ENCODE data around the gene SLC10A7. TPM values are rescaled to one million over a fixed set of nuclear protein-coding genes. Genes with fewer than 3 reads are reported as not detected.

The SLC10A7 gene
- total and polyA plus RNA-seq, 10 of the 15 experiments (the other 5 are each of a cell fraction or from before 2014, with no cell fraction given): 4.6 to 23.7 (median 15.6) TPM

DNA sequence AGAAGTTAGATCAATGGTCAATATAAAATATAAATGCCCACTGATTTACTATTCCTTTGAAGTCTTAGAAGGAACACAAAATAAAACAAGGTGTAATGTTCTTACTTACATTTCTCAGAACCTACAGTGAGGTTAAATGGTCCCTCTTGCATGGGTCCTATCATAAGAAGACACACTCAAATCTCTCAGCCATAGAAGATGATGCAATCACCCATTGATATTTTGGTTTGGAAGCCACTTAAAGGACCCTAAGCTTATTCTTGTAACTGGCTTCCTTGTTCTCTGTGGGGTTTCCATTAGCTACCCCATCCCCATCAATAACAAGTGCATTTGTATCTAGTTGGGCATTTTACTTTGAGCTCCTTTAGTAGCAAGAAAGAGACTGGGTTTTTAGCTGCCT lies 292.3 kb downstream of the SLC10A7 start:
- TF ChIP-seq NR2C1 (IDR thresholded peaks at IDR 0.05) (no peak), STAT3 (IDR thresholded peaks at IDR 0.05; ENCODE audit: low read depth, low read length) (no peak), CEBPB (IDR thresholded peaks at IDR 0.05; ENCODE audit: borderline replicate concordance in 1 of 2, low read depth in 2 of 2, low read length in 2 of 2) (no peak), SMAD1 (IDR thresholded peaks at IDR 0.05; ENCODE audit: low read depth, partially characterized antibody) (no peak), IRF4 (IDR thresholded peaks at IDR 0.05; ENCODE audit: low read depth, low read length) (no peak), EED (IDR thresholded peaks at IDR 0.05; ENCODE audit: low read depth) (no peak)

DNA sequence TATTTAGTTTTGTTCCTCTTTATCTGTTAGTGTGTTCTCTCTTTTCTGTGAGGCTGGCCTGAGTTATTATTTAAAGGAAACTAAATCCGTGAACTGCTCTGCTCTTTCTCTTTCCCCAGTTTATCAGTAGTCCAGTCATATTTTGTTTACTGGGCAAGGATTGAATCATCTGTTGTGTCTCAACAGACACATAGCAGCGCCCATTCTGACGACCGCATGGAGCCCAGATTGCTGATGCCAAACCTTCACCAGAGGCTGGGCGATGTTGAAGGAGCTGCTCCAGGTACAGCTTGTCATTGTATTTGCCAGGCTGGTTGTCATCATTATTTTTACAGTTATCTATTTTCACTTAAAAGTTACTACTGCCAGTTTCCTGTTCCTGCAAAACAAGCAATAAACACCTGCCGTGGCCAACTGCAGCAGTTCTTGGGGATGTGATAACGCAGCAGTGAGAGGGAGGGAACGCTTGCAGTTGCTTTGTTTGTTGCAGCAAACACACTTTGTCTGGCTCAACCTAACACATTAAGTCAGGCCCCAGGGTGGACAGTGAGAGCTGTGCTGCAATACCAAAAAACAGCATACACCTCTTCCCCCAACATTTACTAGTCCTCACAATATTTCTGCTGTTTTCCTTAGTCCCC lies 297.3 kb downstream of the SLC10A7 start:
- POLR2A ChIA-PET: no interaction called here
- H3K4me3 ChIP-seq: no peak overlapping the region
- no peaks in the 10 kb centered on the region for H3K4me1 ChIP-seq (ENCODE audit: control insufficient read depth, insufficient read depth, low read length)
- H3K36me3 ChIP-seq (ENCODE audit: control insufficient read depth in 2 of 2, insufficient read depth in 2 of 2, low read length in 1 of 2): no peaks in the 10 kb centered on the region
- H3K27me3 ChIP-seq (replicated peaks in 1 of 2; ENCODE audit: control insufficient read depth in 2 of 2, insufficient read depth in 2 of 2, low read length in 1 of 2): no peaks in the 10 kb centered on the region
- no peak overlapping the region for H2AFZ ChIP-seq (ENCODE audit: control insufficient read depth, low read depth, low read length)
- no peak overlapping the region for H3K4me2 ChIP-seq (ENCODE audit: control insufficient read depth, insufficient read depth)
- in situ Hi-C loops (cut with MboI) (no loop called here), intact Hi-C loops (cut with micrococcal nuclease; ENCODE audit: unreplicated experiment) (no loop called here)
- SMC1A ChIA-PET (ENCODE audit: uncharacterized antibody, unreplicated experiment): interaction anchor here (0.6 to 1.0 kb wide), 2 partner anchors 129 to 778 kb away, joined by 3 read pairs; no protein-coding TSS in a partner anchor
- RAD21 ChIA-PET (ENCODE audit: unreplicated experiment): no interaction called here
- no peak for DNase-seq (ENCODE audit: low read depth, low spot score)
- 74% methylated on average over 8 of the region's 8 CpGs for WGBS (ENCODE audit: insufficient coverage, insufficient replicate concordance, low lambda C conversion rate, missing lambda C conversion rate)
- FAIRE-seq: no peak
- no peaks in the 10 kb centered on the region for H3K79me2 ChIP-seq (ENCODE audit: control insufficient read depth, insufficient read depth, low read length)
- no peak for ATAC-seq
- BruUV-seq (replicated peaks): no TSS peak
- no peaks in the 10 kb centered on the region for H4K20me1 ChIP-seq (ENCODE audit: control insufficient read depth, insufficient read depth)
- no peak overlapping the region for H3K27ac ChIP-seq (ENCODE audit: control insufficient read depth, insufficient read depth)
- CTCF ChIA-PET: no interaction called here
- H3K9me3 ChIP-seq (replicated peaks; ENCODE audit: control insufficient read depth, insufficient read depth, low read length): no peaks in the 10 kb centered on the region
- no peak overlapping the region for H3K9ac ChIP-seq (ENCODE audit: control insufficient read depth, insufficient read depth, low read length)
- TF ChIP-seq, protein P1, sequence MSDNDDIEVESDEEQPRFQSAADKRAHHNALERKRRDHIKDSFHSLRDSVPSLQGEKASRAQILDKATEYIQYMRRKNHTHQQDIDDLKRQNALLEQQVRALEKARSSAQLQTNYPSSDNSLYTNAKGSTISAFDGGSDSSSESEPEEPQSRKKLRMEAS (IDR thresholded peaks at IDR 0.05; ENCODE audit: low read depth, low read length): no peak
- TF ChIP-seq BHLHE40 (IDR thresholded peaks at IDR 0.05; ENCODE audit: borderline replicate concordance in 1 of 2, low read depth in 2 of 2, low read length in 1 of 2) (no peak), HDAC2 (IDR thresholded peaks at IDR 0.05) (no peak), POLR2AphosphoS5 (IDR thresholded peaks at IDR 0.05; ENCODE audit: low read length) (no peak), SREBF2 (IDR thresholded peaks at IDR 0.05; ENCODE audit: low read length) (no peak), RCOR1 (conservative IDR thresholded peaks at IDR 0.05; ENCODE audit: low read depth, low read length) (no peak), NR2F1 (conservative IDR thresholded peaks at IDR 0.05) (no peak), WRNIP1 (IDR thresholded peaks at IDR 0.05; ENCODE audit: borderline replicate concordance, low read depth, low read length) (no peak), MTA2 (IDR thresholded peaks at IDR 0.05; ENCODE audit: low read depth) (no peak), YBX1 (IDR thresholded peaks at IDR 0.05) (no peak), PML (IDR thresholded peaks at IDR 0.05; ENCODE audit: low read length) (no peak)
- TF ChIP-seq, protein P2, sequence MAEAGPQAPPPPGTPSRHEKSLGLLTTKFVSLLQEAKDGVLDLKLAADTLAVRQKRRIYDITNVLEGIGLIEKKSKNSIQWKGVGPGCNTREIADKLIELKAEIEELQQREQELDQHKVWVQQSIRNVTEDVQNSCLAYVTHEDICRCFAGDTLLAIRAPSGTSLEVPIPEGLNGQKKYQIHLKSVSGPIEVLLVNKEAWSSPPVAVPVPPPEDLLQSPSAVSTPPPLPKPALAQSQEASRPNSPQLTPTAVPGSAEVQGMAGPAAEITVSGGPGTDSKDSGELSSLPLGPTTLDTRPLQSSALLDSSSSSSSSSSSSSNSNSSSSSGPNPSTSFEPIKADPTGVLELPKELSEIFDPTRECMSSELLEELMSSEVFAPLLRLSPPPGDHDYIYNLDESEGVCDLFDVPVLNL (IDR thresholded peaks at IDR 0.05; ENCODE audit: low read depth, low read length): no peak

More for the DNA sequence above, 292.3 kb downstream of the SLC10A7 start:
- DNase-seq (ENCODE audit: low read depth, low spot score) (no peak), FAIRE-seq (no peak), ATAC-seq (no peak)
- Histone ChIP-seq H3K9me3 (replicated peaks; ENCODE audit: control insufficient read depth, insufficient read depth, low read length) (no peaks in the 10 kb centered on the region; the same call in 2 of the 3 replicates), H4K20me1 (ENCODE audit: control insufficient read depth, insufficient read depth) (no peaks in the 10 kb centered on the region), H3K27me3 (replicated peaks in 1 of 2; ENCODE audit: control insufficient read depth in 2 of 2, insufficient read depth in 2 of 2, low read length in 1 of 2) (no peaks in the 10 kb centered on the region), H3K4me2 (ENCODE audit: control insufficient read depth, insufficient read depth) (no peak overlapping the region), H3K4me3 (no peak overlapping the region), H3K27ac (ENCODE audit: control insufficient read depth, insufficient read depth) (no peak overlapping the region), H2AFZ (ENCODE audit: control insufficient read depth, low read depth, low read length) (no peak overlapping the region), H3K9ac (ENCODE audit: control insufficient read depth, insufficient read depth, low read length) (no peak overlapping the region), H3K79me2 (ENCODE audit: control insufficient read depth, insufficient read depth, low read length) (no peaks in the 10 kb centered on the region), H3K4me1 (ENCODE audit: control insufficient read depth, insufficient read depth, low read length) (no peaks in the 10 kb centered on the region), H3K36me3 (ENCODE audit: control insufficient read depth in 2 of 2, insufficient read depth in 2 of 2, low read length in 1 of 2) (no peaks in the 10 kb centered on the region)
- intact Hi-C loops (cut with micrococcal nuclease; ENCODE audit: unreplicated experiment): no loop called here
- in situ Hi-C loops (cut with MboI): no loop called here
- no TSS peak for BruUV-seq (replicated peaks)
- ChIA-PET SMC1A (ENCODE audit: uncharacterized antibody, unreplicated experiment) (interaction anchor here (0.7 to 1.6 kb wide), 6 partner anchors 13 to 868 kb away, joined by 3 to 4 read pairs (median 3); no protein-coding TSS in a partner anchor), CTCF (interaction anchor here (1.0 kb wide), 1 partner anchor 134 kb away, joined by 4 read pairs; no protein-coding TSS in a partner anchor), POLR2A (no interaction called here), RAD21 (ENCODE audit: unreplicated experiment) (no interaction called here)
